ENCODE measurements around the gene SIGLEC12.

- TF ChIP-seq CTCF (IDR thresholded peaks at IDR 0.05) (no peak), EZH2phosphoT487 (IDR thresholded peaks at IDR 0.05) (no peak)
These were observed 34.9 kb downstream of the SIGLEC12 start for GRCh38 chr19:51466723-51467122.
